Measurements from ENCODE around the gene GOPC.

The GOPC gene

DNA sequence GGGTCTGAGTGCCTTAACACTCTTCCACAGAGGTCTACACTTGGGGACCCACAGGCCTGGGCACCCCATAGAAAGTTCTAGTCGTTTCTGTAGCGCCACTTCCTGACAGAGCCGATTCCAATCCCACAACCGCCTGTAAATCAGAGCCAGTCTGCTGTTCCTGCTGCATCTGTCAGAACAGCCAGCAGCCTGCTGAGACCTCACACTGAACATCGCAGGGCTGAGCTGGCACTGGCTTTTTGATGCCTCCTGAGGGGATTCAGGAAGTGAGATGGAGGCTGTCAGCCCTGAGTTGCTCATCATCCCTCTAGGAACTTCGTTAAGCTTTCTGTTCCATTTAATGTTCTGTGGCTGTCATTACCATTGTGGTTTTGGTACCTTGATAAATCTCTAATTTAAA, 71.0 kb downstream of the GOPC start:
- Histone ChIP-seq H3K4me2 (ENCODE audit: low read depth, low read length, poor library complexity, severe bottlenecking) (no peak overlapping the region), H3K4me1 (ENCODE audit: insufficient read depth, low read length, poor library complexity, severe bottlenecking) (no peaks in the 10 kb centered on the region)

DNA sequence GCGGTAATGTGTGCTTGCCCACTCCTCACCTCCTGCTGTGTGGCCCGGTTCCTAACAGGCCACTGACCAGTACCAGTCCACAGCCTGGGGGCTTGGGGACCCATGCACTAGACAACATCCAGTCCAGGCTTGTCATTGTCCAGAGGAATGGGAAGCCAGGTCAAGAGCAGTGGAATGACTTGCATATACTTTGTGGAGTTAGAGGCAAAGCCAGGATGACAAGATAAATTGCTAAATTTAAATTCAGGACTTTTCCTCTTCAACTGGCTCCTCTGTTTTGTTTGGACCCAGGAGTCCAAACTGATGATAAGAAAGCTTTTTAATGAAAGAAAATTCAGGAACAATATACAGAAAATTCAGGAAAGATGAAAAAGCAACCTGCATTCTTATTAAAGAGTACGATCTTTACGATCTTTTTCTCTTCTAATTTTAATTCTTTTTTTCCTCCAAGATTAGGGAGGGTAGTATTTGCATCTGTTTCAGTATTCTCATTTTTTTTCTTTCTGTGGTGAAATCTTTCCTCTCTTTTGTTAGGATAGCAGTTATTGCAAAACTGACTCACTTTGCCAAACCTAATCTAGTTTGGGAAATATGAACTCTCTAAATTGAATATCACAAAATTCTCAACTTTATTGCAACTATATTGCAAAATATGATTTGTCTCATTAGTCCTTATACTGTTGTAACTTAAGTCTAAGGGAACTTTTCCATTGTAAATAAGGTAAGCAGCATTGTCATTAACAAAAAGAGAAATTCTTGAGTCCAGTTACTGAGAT, 71.7 kb downstream of the GOPC start:
- TF ChIP-seq, protein P1, sequence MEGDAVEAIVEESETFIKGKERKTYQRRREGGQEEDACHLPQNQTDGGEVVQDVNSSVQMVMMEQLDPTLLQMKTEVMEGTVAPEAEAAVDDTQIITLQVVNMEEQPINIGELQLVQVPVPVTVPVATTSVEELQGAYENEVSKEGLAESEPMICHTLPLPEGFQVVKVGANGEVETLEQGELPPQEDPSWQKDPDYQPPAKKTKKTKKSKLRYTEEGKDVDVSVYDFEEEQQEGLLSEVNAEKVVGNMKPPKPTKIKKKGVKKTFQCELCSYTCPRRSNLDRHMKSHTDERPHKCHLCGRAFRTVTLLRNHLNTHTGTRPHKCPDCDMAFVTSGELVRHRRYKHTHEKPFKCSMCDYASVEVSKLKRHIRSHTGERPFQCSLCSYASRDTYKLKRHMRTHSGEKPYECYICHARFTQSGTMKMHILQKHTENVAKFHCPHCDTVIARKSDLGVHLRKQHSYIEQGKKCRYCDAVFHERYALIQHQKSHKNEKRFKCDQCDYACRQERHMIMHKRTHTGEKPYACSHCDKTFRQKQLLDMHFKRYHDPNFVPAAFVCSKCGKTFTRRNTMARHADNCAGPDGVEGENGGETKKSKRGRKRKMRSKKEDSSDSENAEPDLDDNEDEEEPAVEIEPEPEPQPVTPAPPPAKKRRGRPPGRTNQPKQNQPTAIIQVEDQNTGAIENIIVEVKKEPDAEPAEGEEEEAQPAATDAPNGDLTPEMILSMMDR (conservative IDR thresholded peaks at IDR 0.05; ENCODE audit: low read length): no peak
- no peak for TF ChIP-seq EZH2phosphoT487 (IDR thresholded peaks at IDR 0.05; ENCODE audit: borderline replicate concordance)

More for the DNA sequence above, 71.0 kb downstream of the GOPC start:
- Histone ChIP-seq H3K4me3 (ENCODE audit: low read length, poor library complexity, severe bottlenecking) (no peak overlapping the region), H3K9me2 (replicated peaks; ENCODE audit: low read depth, low read length) (no peaks in the 10 kb centered on the region), H3K79me2 (ENCODE audit: insufficient read depth, low read length) (no peaks in the 10 kb centered on the region), H4K20me1 (ENCODE audit: insufficient read depth, low read length, poor library complexity, severe bottlenecking) (no peaks in the 10 kb centered on the region), H3K27me3 (ENCODE audit: insufficient read depth, low read length, poor library complexity, severe bottlenecking) (no peaks in the 10 kb centered on the region), H3F3A (ENCODE audit: low read depth) (no peaks in the 10 kb centered on the region), H3K36me3 (ENCODE audit: insufficient read depth, low read length) (no peaks in the 10 kb centered on the region), H3K9me3 (ENCODE audit: insufficient read depth, low read depth, low read length) (no peaks in the 10 kb centered on the region), H2AFZ (ENCODE audit: low read length) (peak overlapping the region; percentile 14; the same call in 1 of the 2 replicates), H3K9ac (ENCODE audit: low read depth, low read length, poor library complexity, severe bottlenecking) (no peak overlapping the region)
- TF ChIP-seq EZH2phosphoT487 (IDR thresholded peaks at IDR 0.05; ENCODE audit: borderline replicate concordance): no peak
- TF ChIP-seq, protein P1 (conservative IDR thresholded peaks at IDR 0.05; ENCODE audit: low read length): no peak

DNA sequence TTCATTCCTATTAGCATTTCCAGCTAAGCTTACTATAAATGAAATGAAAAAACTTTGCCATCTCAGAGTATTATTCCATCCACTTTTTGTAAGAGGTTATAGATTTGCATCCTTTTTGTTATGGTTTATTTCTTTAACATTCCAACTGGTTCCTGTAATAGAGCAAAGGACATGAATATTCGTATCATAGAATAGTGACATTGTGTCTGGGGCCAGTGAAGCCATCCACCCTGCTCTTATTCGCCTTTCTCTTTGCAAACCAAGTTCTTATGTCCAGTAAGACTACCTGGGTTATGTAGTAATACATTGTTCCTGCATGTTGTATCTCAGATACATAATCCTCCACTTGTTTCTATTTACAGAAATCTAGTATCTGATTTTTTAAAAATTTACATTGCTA, 76.7 kb downstream of the GOPC start:
- Histone ChIP-seq H3K9me2 (replicated peaks; ENCODE audit: low read depth, low read length) (no peaks in the 10 kb centered on the region), H3K9ac (ENCODE audit: low read depth, low read length, poor library complexity, severe bottlenecking) (no peak overlapping the region), H3K27me3 (ENCODE audit: insufficient read depth, low read length, poor library complexity, severe bottlenecking) (no peaks in the 10 kb centered on the region), H2AFZ (ENCODE audit: low read length) (no peak overlapping the region), H3K4me2 (ENCODE audit: low read depth, low read length, poor library complexity, severe bottlenecking) (no peak overlapping the region), H3K4me3 (ENCODE audit: low read length, poor library complexity, severe bottlenecking) (no peak overlapping the region), H3K79me2 (ENCODE audit: insufficient read depth, low read length) (no peaks in the 10 kb centered on the region), H3K4me1 (ENCODE audit: insufficient read depth, low read length, poor library complexity, severe bottlenecking) (no peaks in the 10 kb centered on the region), H3F3A (ENCODE audit: low read depth) (no peaks in the 10 kb centered on the region), H3K36me3 (ENCODE audit: insufficient read depth, low read length) (no peaks in the 10 kb centered on the region), H3K9me3 (ENCODE audit: insufficient read depth, low read depth, low read length) (no peaks in the 10 kb centered on the region), H4K20me1 (ENCODE audit: insufficient read depth, low read length, poor library complexity, severe bottlenecking) (no peaks in the 10 kb centered on the region)
- no peak for TF ChIP-seq EZH2phosphoT487 (IDR thresholded peaks at IDR 0.05; ENCODE audit: borderline replicate concordance)
- TF ChIP-seq, protein P1 (conservative IDR thresholded peaks at IDR 0.05; ENCODE audit: low read length): no peak

More for the DNA sequence above, 71.7 kb downstream of the GOPC start:
- no peak overlapping the region for H3K9ac ChIP-seq (ENCODE audit: low read depth, low read length, poor library complexity, severe bottlenecking)
- no peak overlapping the region for H2AFZ ChIP-seq (ENCODE audit: low read length)
- H3K79me2 ChIP-seq (ENCODE audit: insufficient read depth, low read length): no peaks in the 10 kb centered on the region
- no peaks in the 10 kb centered on the region for H3K9me2 ChIP-seq (replicated peaks; ENCODE audit: low read depth, low read length)
- no peaks in the 10 kb centered on the region for H3K4me1 ChIP-seq (ENCODE audit: insufficient read depth, low read length, poor library complexity, severe bottlenecking)
- H3K4me2 ChIP-seq (ENCODE audit: low read depth, low read length, poor library complexity, severe bottlenecking): no peak overlapping the region
- no peak overlapping the region for H3K4me3 ChIP-seq (ENCODE audit: low read length, poor library complexity, severe bottlenecking)
- H3K36me3 ChIP-seq (ENCODE audit: insufficient read depth, low read length): no peaks in the 10 kb centered on the region
- H3K9me3 ChIP-seq (ENCODE audit: insufficient read depth, low read depth, low read length): no peaks in the 10 kb centered on the region
- H3F3A ChIP-seq (ENCODE audit: low read depth): no peaks in the 10 kb centered on the region
- no peaks in the 10 kb centered on the region for H4K20me1 ChIP-seq (ENCODE audit: insufficient read depth, low read length, poor library complexity, severe bottlenecking)
- H3K27me3 ChIP-seq (ENCODE audit: insufficient read depth, low read length, poor library complexity, severe bottlenecking): no peaks in the 10 kb centered on the region
